Measurements from ENCODE around the gene EFHC1.
"Not testable (repeated sequence)": the region's sequence is repeated elsewhere in the genome, so short reads cannot be mapped to it uniquely, and the experiment has no call there.

EFHC1 gene, protein sequence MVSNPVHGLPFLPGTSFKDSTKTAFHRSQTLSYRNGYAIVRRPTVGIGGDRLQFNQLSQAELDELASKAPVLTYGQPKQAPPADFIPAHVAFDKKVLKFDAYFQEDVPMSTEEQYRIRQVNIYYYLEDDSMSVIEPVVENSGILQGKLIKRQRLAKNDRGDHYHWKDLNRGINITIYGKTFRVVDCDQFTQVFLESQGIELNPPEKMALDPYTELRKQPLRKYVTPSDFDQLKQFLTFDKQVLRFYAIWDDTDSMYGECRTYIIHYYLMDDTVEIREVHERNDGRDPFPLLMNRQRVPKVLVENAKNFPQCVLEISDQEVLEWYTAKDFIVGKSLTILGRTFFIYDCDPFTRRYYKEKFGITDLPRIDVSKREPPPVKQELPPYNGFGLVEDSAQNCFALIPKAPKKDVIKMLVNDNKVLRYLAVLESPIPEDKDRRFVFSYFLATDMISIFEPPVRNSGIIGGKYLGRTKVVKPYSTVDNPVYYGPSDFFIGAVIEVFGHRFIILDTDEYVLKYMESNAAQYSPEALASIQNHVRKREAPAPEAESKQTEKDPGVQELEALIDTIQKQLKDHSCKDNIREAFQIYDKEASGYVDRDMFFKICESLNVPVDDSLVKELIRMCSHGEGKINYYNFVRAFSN

DNA sequence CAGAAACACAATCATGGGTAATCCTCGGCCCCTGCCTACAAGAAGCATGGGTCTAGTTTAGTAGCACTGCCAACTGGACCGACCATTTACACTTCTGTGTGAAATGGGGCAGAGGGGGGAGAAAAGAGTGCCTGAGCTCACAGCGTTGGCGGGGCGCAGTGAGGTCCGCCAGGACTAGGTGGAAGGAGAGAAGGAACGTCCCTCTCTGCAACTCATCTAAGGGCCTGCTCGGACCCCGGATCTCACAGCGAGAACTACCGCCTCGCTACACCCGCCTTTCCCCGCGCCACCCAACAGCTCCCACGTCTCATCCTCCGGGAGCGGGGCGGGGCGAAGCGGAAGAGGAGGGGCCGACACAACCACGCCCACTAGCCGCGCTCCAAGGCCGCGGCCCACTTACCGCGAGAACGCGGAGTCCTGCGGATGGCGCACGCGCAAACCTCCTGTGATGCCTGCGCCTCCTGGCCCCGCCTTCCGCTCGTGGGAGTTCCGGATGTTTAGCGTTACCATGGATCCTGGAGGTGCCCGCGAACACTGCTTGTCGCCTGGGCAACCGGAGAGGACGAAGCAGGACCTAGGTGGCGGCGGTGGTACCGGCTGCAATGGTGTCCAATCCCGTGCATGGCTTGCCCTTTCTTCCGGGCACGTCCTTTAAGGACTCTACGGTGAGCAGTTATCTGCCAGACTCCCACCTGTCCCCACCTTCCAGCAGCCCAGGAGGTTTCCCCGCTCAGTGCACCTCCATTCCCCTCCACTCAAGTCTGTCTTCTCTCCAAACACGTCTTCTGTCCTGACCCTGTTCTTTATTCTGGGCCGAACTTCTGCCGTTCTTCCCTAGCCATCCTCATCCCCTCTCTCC lies at the start of gene EFHC1:
TSS of gene EFHC1 (plus strand) at position 534 of the 859 bp plus-strand sequence. CDS start at position 603, 69 bp downstream.
- DNase-seq = peak; percentile 99

DNA sequence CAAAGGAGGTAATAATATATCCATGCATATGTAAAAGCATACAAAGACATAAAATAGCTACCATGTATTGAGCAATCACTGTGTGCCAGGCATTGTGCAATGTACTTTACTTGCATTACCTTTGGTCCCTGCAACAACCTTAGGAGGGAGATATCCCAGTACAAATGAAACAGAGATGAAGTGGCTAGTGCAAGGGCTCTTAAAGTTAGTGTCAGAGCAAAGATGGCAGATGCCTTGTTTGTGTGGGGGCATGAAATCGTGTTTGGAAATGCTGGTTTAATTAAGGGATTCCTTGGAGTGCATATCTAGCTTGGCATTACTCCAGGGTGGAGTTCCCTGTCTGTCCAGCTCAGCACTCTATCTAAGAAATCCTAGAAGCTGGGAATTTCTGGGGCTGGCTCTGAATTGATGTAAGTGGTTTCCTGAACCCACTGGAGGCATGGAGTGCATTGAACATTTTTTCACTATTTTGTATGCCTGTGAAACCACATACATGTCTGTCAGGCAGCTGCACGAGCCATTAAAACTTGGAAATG lies 48.4 kb upstream of the EFHC1 start:
- DNase-seq = peak; percentile 43

DNA sequence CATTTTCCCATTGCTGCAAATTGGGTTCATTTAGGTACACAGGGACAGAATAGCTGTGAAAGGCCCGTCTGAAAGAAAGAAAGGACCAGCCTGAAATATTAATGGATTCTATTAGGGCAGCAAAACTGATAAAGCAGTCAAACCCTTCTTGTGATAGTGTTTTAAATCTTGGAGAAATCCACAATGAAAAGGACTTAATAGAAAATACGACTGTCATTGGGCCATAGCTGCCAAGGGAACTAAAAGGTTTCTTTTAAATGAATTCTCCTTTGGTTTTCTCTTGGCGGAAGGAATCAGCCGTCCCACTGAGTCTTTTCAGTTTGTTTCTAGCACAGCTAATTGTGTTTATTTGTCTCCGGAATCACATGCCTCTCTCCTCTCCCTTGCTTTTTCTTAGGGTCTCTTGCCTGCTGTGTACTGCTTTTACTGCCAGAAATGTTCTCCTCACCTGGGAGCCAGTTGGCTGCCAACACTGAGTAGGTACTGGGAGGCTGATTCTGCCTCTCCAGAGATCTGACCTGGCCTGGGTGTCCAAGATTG lies 46.9 kb upstream of the EFHC1 start:
- no peak for DNase-seq

DNA sequence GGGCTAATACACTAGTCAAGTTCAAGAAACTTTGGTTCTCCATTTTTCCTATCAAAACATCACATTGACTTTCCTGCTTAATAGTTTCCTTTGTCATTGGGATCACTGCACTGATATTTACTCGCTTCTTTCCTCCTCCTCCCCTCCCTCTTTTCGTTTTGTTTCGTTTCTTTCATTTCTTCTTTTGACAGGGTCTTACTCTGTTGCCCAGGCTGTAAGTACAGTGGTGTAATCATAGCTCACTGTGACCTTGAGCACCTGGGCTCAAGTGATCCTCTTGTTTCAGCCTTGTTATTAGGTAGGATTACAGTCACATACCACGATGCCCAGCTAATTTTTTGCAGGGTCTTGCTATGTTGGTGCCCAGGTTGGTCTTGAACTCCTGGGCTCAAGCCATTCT lies 45.9 kb upstream of the EFHC1 start:
- no peak for DNase-seq

DNA sequence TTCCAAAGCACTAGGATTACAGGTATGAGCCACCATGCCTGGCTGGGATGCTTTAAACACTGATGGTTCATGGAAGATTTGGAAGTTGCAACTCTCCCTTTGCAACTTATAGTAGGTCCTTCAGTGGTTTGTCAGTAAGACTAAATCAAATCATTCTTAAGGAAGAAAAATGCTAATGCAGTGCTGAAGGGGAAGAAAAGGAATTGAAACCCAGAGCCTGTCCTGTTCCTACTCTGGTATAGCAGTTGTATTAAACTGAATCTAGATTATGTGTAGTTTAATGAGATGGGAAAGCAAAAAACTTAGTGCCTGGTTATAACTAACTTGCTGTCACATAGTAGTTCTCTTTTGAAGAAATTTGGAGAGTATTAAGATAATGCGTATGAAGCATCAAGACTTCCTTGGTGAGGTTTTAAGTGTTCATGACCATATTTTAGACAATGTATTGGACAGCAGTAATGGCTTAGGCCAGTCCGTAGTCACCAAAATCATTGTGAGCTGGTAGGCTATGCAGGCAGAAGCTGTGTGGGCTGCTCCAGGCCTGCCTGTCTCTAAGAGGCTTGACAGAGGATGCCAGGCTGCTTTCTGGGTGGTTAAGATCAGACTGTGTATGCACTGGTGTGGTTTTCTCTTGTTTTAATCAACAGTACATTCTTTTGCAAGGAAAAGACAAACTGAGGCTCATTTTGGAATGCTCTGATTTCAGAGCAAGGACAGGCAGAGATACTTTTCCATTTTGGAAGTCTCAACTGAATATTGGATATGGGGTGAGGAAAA lies 44.2 kb upstream of the EFHC1 start:
- DNase-seq = no peak

DNA sequence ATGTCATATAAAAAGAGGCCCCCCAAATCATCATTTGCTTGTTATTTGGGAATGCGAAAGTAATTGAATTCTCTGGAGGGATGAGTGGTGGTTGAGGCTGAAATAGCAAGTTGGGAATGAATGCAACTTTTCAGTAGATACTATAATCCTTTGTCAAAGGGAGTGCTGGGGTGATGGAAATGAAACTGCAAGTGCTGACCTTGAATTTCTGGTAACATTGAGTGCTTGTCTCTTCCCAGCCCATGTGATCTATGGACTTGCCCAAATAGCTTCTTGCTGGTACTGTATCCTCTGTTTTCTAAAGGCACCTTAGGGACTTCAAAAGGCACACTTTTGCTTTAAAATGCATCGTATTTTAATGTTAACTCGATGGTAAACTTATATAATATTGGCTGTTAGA lies 43.4 kb upstream of the EFHC1 start:
- no peak for DNase-seq

DNA sequence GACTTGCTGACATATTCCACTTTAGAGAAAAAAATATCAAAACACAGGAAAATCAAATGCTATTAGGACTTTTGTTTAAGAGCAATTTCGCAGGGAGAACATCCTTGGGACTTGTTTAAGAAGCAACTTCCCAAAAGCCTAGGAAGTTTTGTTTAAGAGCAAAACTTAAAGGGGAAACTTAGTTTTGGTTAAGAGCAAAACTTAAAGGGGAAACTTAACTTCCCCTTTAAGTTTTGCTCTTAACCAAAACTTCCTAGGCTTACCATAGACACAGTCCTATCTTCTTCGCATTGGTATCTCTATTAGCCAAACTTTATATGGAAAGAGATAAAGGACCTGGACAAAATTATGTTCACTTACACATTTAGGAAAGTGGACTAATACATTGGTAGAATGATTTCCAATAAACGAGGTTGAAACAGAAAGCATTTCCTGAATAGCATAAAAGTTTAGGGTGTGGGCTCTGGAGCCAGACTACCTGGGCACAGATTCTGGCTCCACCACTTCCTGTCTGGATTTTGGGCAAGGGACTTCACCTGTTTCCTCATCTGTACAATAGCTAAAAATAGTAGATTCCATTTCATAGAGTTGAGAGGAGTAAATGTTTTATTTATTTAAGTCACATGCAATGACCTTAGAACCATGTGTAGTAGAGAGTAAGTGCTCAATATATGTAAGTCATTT lies 42.5 kb upstream of the EFHC1 start:
- DNase-seq = no peak

DNA sequence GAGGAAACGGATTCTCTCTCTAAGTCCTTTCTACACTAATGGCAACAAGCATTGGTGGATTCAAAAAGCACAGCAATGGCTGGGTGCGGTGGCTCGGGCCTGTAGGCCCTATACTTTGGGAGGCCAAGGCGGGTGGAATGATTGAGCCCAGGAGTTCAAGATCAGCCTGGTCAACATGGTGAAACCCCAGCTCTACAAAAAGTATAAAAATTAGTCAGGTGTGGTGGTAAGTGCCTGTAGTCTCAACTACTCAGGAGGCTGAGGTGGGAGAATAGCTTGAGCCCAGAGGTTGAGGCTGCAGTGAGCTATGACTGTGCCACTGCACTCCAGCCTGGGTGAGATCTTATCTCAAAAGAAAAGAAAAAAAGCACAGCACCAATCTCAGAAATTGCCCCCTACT lies 38.9 kb upstream of the EFHC1 start:
- DNase-seq = no peak

DNA sequence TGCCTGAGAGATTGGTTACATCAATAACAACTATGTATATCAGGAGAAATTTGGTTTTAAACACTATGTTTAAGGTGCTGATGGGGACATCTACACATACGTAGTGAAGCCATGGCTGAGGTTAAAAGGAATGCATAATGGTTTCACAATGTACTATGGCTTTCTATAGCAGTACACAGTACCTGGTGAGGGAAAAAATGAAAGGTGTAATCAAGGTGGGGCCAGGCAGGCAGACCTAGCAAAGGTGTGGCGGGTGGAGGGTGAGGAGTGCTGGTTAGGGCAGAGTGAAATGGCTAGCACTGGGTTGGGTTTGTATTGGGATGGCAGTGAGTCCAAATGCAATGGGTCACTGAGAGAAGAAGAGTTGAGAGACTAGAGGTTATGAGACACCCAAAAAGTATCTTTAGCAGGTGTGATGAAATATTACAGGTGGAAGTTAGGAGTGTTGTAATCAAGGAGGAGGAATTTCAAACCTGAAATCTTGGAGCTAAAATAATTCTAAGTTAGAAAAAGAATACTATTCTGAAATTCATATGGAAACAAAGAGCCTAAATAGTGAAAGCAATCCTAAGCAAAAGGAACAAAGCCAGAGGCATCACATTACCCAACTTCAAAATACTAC lies 35.9 kb upstream of the EFHC1 start:
- no peak for DNase-seq

DNA sequence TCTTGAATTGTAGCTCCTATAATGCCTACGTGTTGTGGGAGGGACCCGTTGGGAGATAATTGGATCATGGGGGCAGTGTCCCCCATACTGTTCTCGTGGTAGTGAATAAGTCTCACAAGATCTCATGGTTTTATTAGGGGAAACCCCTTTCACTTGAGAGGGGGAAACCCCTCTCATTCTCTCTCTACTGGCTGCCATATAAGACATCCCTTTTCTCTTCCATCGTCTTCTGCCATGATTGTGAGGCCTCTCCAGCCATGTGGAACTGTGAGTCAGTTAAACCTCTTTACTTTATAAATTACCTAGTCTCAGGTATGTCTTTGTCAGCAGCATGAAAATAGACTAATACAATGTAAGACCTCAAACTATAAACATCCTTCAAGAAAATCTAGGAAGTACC lies 35.1 kb upstream of the EFHC1 start:
- no peak for DNase-seq

DNA sequence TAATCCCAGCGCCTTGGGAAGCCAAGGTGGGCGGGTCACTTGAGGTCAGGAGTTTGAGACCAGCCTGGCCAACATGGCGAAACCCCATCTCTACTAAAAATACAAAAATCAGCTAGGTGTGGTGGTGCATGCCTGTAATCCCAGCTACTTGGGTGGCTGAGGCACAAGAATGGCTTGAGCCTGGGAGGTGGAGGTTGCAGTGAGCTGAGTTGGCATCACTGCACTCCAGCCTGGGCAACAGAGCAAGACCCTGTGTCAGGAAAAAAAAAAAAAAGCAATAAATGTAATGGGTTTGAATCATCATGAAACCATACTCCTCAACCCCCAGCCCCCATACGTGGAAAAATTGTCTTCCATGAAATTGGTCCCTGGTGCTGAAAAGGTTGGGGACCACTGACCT lies 32.0 kb upstream of the EFHC1 start:
- DNase-seq = not testable (repeated sequence)

DNA sequence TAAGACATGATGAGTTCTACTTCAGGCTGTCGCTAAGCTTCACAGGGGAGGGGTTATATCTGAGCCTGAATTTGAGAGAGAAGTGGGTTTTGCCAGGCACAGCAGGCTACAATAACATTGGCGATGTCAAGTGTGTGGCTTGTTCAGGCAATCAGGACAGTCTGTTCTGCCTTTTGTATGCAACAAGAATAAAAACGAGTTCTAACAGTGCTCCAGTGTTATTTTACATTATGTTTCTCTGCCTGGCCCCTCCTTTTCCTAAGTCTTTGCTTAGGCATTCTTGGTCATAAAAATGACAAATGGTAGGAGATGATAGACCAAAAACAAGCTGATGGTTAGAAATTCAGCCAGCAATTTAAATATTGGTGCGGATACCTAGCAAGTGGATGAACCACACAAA lies 31.4 kb upstream of the EFHC1 start:
- no peak for DNase-seq

DNA sequence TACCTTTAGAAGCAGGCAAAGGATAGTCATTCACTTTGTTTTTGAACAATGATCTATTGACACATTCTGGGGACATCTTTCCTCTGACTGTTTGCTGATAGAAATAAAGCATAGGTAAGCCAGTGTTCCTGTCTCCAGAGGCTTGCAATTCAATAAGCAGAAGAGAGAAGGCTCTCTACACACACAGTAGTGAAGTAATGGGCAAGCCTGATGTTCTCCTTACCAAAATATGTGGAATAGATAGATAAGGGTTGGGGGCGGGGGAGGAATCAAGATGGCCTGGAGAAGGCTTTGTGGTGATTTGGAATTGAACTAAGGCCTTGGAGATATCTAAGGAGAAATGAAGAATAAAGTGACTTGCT lies 30.9 kb upstream of the EFHC1 start:
- no peak for DNase-seq

DNA sequence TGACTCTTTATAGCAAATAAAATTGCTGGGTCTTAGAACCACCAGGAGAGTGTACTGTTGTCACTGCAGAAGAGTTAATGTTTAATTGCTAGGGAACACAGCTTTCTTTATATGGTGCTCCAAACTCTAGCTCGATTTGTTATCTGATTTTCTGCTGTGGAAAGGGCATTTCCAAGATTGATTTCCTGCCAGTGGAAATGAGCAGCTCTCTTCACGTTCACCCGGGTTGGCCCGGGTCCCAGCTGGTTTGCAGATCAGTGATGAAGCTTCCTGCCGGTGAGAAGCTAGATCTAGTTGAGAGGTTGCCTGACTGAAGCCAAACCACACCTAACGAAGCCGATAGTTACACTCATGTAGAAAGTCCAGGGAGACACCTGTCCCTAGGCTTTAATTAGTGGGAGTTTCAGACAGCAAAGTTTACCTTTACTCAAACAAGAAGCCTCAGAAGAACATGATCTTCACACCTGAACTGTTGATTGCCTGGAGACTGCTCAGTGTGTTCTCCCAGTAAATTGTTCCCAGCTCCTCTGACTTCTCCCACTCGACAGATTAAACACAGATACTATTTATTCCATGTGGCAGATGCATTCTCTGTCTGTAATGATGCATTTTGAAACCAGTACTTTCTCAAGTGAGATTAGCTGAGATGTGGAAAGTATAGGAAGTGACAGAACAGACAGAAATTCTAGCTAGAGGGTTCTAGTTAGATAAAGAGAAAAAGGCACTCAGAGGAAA lies 30.3 kb upstream of the EFHC1 start:
- no peak for DNase-seq

DNA sequence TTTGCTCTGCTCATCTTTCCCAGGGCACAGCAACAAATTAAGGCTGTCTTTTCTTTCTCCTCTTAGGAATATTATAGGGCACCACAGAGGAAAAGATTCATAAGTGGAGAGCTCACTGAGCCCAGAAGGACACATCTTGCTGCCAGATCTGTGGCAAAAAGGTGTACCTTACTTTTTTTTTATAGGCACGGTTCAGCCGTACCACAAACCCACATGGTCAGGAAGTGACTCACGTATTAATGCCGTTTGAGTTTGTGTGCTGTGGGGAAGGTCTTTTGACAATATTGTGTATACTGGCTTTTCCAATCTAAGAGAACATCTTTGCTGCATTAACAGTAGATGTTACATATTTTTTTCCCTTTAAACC lies 29.8 kb upstream of the EFHC1 start:
- DNase-seq = no peak

DNA sequence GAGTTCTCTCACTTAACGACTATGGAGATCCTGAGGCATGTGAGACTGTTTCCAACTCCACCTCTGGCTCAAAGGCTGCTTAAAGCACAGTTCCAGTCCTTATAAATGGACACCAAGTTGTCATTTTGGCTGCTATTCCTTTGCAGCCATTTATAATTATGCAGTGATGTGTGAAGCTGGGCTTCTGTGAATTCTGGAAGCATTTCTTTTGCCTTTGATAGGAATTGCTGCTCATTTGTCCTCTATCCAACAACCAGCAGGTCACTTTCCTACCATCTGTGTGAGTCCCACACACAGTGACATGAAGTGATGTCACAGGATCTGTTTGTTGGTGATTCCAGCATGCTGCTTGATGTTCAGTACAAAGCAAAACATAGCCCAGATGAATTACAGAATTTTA lies 28.5 kb upstream of the EFHC1 start:
- DNase-seq = no peak

DNA sequence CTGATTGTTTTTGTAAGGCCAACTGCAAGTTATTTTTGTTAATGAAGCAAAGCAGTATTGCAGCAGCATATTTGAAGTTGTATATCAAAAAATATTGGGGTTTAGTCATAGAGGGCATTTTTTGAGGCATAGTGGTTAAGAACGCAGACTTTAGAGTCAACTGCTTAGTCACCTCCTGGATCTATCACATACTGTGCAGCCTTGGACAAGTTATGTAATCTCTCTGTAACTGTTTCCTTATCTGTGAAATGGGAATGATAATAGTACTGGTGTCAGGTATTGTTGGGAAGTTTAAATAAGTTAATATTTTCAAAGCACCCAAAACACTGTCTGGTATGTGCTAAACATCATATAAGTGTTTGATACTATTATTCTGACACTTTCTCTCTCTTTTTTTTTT lies 27.2 kb upstream of the EFHC1 start:
- no peak for DNase-seq

DNA sequence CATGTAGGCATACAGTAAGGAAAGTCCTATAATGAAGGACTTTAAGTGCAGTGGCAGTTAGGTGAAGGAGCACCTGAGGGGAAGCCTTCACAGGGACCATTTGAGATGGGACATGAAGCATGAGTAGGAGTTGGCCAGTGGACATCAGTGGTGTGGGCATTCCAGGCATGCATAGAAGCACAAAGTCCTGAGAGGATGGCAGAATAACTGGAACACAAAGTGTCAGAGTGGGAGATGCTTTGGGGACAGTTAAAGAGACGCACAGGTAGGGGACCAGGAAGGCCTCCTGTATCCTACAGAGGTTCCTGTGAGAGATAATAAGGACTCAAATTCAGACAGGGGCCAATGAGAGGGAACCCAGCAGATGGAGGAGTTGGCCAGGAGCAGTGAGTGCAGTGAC lies 26.4 kb upstream of the EFHC1 start:
- no peak for DNase-seq

DNA sequence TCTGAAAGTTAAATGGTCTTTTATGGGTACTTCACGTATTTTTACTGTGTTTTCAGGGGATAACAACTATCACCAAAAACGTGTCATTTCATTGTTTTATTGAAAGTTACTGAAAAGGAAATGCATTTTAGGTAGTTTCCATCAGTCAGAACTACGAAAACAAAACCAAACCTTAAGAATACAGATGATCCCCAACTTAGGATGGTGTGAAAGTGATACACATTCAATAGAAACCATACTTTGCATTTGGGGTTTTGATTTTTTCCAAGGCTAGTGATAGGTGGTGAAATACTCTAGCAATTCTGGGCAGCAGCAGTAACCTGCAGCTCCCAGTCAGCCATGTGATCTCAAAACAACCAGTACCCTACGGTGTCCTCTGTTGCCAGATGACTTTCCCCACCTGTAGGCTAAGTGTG lies 25.9 kb upstream of the EFHC1 start:
- DNase-seq = no peak

DNA sequence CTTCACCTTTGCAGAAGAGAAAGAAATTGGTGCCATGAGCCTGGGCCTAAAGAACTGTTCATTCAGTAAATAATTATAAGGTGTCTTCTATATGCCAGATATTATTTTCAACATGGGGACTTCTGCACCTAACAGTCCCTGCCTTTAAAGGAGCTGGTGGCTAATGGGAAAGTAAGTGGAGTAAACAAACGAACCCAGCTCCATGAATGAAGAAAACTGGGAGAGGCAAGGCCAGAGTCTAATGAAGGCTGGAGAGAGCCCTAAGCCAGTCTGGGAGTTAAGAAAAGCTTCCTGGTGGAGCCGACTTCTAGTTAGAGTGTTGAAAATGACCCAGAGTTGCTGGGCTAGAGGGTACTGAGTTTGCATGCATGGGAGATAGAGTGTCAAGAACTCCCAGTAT lies 24.2 kb upstream of the EFHC1 start:
- no peak for DNase-seq

Measured in left hindlimb (tissue), 1 donor.